ENCODE measurements around the gene OLFM4.

The OLFM4 gene

GRCh38 chr13:53079691-53080090, 51.1 kb downstream of the OLFM4 start:
- TF ChIP-seq, protein P1, sequence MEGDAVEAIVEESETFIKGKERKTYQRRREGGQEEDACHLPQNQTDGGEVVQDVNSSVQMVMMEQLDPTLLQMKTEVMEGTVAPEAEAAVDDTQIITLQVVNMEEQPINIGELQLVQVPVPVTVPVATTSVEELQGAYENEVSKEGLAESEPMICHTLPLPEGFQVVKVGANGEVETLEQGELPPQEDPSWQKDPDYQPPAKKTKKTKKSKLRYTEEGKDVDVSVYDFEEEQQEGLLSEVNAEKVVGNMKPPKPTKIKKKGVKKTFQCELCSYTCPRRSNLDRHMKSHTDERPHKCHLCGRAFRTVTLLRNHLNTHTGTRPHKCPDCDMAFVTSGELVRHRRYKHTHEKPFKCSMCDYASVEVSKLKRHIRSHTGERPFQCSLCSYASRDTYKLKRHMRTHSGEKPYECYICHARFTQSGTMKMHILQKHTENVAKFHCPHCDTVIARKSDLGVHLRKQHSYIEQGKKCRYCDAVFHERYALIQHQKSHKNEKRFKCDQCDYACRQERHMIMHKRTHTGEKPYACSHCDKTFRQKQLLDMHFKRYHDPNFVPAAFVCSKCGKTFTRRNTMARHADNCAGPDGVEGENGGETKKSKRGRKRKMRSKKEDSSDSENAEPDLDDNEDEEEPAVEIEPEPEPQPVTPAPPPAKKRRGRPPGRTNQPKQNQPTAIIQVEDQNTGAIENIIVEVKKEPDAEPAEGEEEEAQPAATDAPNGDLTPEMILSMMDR (conservative IDR thresholded peaks at IDR 0.05; ENCODE audit: low read length) = no peak
- H3K4me3 ChIP-seq (ENCODE audit: low read length) = no peak overlapping the region
- no peak for DNase-seq (ENCODE audit: low read depth)

DNA sequence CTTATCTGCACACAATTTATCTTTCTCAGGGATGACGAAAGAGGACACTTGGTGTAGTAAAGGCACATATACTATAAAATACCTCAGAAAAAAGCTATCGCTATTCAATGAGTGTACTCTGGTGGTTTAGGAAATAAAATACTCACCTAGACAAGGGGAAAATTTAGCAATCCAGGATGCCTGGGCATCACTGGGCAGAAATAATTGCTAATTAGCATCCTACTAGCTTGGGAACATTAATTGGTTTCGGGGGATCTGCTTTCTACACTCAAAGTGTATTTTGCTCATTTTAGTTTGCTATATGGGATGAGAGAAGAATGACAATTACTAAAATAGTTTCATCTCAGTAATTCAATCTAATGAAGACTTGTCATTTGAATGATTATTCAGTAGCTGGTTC, 60.3 kb downstream of the OLFM4 start:
- TF ChIP-seq, protein P1 (conservative IDR thresholded peaks at IDR 0.05; ENCODE audit: low read length) = no peak
- no peak for DNase-seq (ENCODE audit: low read depth)
- no peak overlapping the region for H3K4me3 ChIP-seq (ENCODE audit: low read length)

DNA sequence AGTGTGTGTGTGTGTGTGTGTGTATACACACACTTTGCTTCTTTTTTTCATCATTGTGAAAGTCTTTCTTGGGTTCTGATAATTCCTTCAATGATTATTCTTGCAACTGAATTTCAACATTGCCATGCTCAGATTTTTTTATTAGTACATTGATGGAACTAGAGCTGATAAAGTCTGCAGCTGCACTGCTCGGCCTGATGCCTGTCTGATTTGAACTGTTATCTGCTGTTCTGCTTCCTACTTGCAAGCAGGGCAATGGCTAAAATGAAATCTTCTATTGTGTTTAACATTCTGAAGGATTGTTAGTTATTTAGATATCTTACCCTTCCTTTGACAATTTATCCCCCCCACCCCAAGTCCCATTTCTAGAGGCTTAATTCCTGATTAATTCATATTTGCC, 61.3 kb downstream of the OLFM4 start:
- DNase-seq (ENCODE audit: low read depth) = no peak
- H3K4me3 ChIP-seq (ENCODE audit: low read length) = no peak overlapping the region
- TF ChIP-seq, protein P1 (conservative IDR thresholded peaks at IDR 0.05; ENCODE audit: low read length) = no peak

DNA sequence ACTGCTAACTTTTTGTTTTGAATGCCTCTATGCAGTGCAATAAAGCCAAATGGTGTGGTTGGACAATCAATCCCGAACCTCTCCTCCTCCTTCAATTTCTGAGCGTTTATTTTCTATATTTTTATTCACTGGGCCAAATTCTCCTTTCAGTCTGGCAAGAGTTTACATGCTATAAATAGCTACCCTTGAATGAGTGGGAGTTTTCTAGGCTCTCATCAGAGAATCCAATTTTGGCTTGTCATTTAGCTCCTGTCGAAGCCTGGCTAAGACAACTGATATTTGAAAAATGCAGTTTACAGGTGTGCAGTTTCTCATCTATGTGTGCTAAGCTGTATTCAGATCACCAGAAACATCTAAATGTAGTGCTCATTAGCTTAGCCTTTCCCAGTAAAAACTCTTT, 61.8 kb downstream of the OLFM4 start:
- TF ChIP-seq, protein P1 (conservative IDR thresholded peaks at IDR 0.05; ENCODE audit: low read length) = no peak
- H3K4me3 ChIP-seq (ENCODE audit: low read length) = no peak overlapping the region
- no peak for DNase-seq (ENCODE audit: low read depth)

DNA sequence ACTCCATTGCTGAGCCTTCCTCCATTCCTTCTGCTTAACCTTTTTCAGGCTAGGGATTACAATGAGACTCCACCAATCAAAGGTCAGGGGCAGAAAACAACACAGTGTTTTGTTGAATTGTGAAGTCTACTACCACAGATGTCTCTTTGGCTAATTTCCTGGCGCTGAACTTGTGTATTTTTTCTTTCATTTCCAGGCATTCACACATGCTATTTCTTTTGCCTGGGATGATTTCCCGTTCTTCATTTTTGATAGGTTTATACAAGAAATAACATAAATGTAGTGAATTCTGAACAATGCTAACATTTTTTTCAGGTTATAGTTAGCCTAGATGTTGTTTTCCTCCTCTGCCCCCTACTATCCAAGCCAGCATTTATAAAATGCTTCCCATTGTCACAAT, 64.3 kb downstream of the OLFM4 start:
- TF ChIP-seq, protein P1 (conservative IDR thresholded peaks at IDR 0.05; ENCODE audit: low read length) = no peak
- DNase-seq (ENCODE audit: low read depth) = no peak
- no peak overlapping the region for H3K4me3 ChIP-seq (ENCODE audit: low read length)

DNA sequence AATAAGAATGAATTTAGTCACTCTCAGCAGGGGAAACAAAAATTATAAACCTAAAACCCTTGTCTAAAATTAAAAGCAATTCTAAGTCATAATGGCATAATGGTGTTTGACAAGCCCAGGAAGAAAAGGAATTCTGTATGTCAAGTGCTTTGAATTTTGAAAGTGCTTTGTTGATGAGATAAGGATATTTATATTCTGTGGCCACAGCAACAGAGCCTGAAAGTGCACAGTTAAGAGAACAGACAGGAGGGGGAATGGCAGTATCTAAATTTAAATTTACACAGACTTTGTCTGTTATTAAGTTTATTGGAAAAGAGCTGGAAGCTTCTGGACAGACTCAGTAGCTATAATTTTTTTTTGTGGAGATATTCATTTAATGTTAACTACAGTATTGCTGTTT, 69.8 kb downstream of the OLFM4 start:
- TF ChIP-seq, protein P1 (conservative IDR thresholded peaks at IDR 0.05; ENCODE audit: low read length) = no peak
- no peak for DNase-seq (ENCODE audit: low read depth)
- no peak overlapping the region for H3K4me3 ChIP-seq (ENCODE audit: low read length)

GRCh38 chr13:53100394-53101063, 71.9 kb downstream of the OLFM4 start:
- TF ChIP-seq, protein P1 (conservative IDR thresholded peaks at IDR 0.05; ENCODE audit: low read length) = no peak
- H3K4me3 ChIP-seq (ENCODE audit: low read length) = no peak overlapping the region
- no peak for DNase-seq (ENCODE audit: low read depth)
